Measurements from ENCODE around the gene MTA1. TPM values are rescaled to one million over a fixed set of nuclear protein-coding genes. Genes with fewer than 3 reads are reported as not detected.

Gene MTA1
- total and polyA plus RNA-seq, 2 of the 8 experiments (the other 6 are each of a cell fraction or from before 2014, with no cell fraction given) = 73.9 to 221 TPM

- TF ChIP-seq BCL11A (IDR thresholded peaks at IDR 0.05; ENCODE audit: low read depth in 2 of 2, low read length in 2 of 2) = no peak
- no peak for TF ChIP-seq SIRT6 (IDR thresholded peaks at IDR 0.05; ENCODE audit: low read length)
- TF ChIP-seq GTF2F1 (IDR thresholded peaks at IDR 0.05; ENCODE audit: borderline replicate concordance, low read depth, low read length) = no peak
- TF ChIP-seq SP2 (IDR thresholded peaks at IDR 0.05; ENCODE audit: low read length) = no peak
- TF ChIP-seq EP300 (IDR thresholded peaks at IDR 0.05; ENCODE audit: borderline replicate concordance in 1 of 2, low read depth in 2 of 2, low read length in 2 of 2) = no peak
- no peak for TF ChIP-seq GABPA (IDR thresholded peaks at IDR 0.05; ENCODE audit: borderline replicate concordance, insufficient read depth, low read length)
Observed at GRCh38 chr14:105385698-105386365, 33.8 kb upstream of the MTA1 start (continued).

Data from H1 (cell line).